ENCODE data around the gene SCN7A.

The SCN7A gene

GRCh38 chr2:166404831-166405568 is 89.0 kb downstream of the SCN7A start:
- DNase-seq (ENCODE audit: low read depth): no peak

GRCh38 chr2:166394245-166394644 is 99.8 kb downstream of the SCN7A start:
- DNase-seq (ENCODE audit: low read depth): no peak

- DNase-seq (ENCODE audit: low read depth): no peak
Observed at GRCh38 chr2:166393008-166393407, 101.0 kb downstream of the SCN7A start.

GRCh38 chr2:166388481-166389070 is 105.5 kb downstream of the SCN7A start:
- DNase-seq (ENCODE audit: low read depth): no peak

- DNase-seq (ENCODE audit: low read depth): no peak
Observed at GRCh38 chr2:166385313-166385712, 108.7 kb downstream of the SCN7A start.

GRCh38 chr2:166384774-166385173 is 109.3 kb downstream of the SCN7A start:
- DNase-seq (ENCODE audit: low read depth): no peak

GRCh38 chr2:166382448-166382847 is 111.6 kb downstream of the SCN7A start:
- DNase-seq (ENCODE audit: low read depth): no peak

GRCh38 chr2:166380615-166381014 is 113.4 kb downstream of the SCN7A start:
- no peak for DNase-seq (ENCODE audit: low read depth)

- no peak for DNase-seq (ENCODE audit: low read depth)
Observed at GRCh38 chr2:166376873-166377272, 117.2 kb downstream of the SCN7A start.

GRCh38 chr2:166376488-166376828 is 117.6 kb downstream of the SCN7A start:
- no peak for DNase-seq (ENCODE audit: low read depth)

GRCh38 chr2:166375736-166376487 is 118.1 kb downstream of the SCN7A start, which contains the start of gene SCN9A:
Gene SCN9A, minus strand, starts transcription at chr2:166375944. Its CDS starts 64,188 bp downstream, at chr2:166311756.
- no peak for DNase-seq (ENCODE audit: low read depth)

GRCh38 chr2:166375195-166375735 is 118.8 kb downstream of the SCN7A start:
- no peak for DNase-seq (ENCODE audit: low read depth)

- DNase-seq (ENCODE audit: low read depth): no peak
Observed at GRCh38 chr2:166373951-166374350, 120.1 kb downstream of the SCN7A start.

GRCh38 chr2:166373539-166373938 is 120.5 kb downstream of the SCN7A start:
- DNase-seq (ENCODE audit: low read depth): no peak

- no peak for DNase-seq (ENCODE audit: low read depth)
Observed at GRCh38 chr2:166373105-166373504, 120.9 kb downstream of the SCN7A start.

- no peak for DNase-seq (ENCODE audit: low read depth)
Observed at GRCh38 chr2:166372046-166372445, 122.0 kb downstream of the SCN7A start.

GRCh38 chr2:166365803-166366420 is 128.1 kb downstream of the SCN7A start:
- no peak for DNase-seq (ENCODE audit: low read depth)

GRCh38 chr2:166365239-166365638 is 128.8 kb downstream of the SCN7A start:
- DNase-seq (ENCODE audit: low read depth): no peak

GRCh38 chr2:166364476-166365161 is 129.4 kb downstream of the SCN7A start:
- no peak for DNase-seq (ENCODE audit: low read depth)

GRCh38 chr2:166361351-166362153 is 132.5 kb downstream of the SCN7A start:
- no peak for DNase-seq (ENCODE audit: low read depth)

GRCh38 chr2:166360906-166361305 is 133.1 kb downstream of the SCN7A start:
- DNase-seq (ENCODE audit: low read depth): no peak
